ENCODE results near the gene PACRG.

PACRG gene

DNA sequence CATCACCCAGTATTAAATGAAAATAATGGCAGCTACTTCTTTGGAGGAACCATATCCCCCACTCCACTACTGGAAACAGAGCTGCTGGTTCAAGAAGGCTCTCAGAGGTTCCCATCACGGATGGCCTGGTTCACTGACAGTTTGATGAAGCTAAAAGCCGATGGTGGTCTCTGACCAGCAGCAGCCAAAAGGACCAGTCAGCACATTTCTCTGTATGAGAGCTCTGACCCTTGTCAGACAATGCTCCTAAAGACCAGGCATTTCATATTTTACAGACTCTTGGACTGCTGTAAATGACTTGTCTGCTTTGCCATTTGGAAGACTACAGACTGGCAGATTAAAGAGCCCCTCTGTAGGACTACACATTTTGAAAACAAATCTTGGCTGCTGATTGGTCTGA lies 16.8 kb upstream of the PACRG start:
- DNase-seq, result no peak

GRCh38 chr6:162711376-162711775 lies 16.4 kb upstream of the PACRG start:
- DNase-seq, result no peak

GRCh38 chr6:162712694-162713093 lies 15.1 kb upstream of the PACRG start:
- no peak for DNase-seq

GRCh38 chr6:162713974-162714780 lies 13.6 kb upstream of the PACRG start:
- no peak for DNase-seq

GRCh38 chr6:162715601-162716000 lies 12.2 kb upstream of the PACRG start:
- DNase-seq, result no peak

- DNase-seq, result no peak
Measured at GRCh38 chr6:162719528-162719927, 8.2 kb upstream of the PACRG start.

DNA sequence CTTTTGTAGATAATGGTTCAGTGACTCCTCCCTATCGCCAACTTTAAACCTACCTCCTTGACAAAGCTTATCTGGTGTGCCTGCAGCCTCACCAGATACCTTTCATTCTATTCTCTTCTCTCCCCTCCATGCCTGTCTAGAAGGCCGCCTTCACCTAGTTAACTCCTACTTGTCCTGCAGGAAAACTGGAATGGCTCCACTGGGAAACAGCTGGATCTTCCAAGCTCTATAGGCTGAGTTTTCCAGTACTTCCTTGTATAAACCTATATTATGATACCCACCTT lies 6.4 kb upstream of the PACRG start:
- no peak for DNase-seq

- no peak for DNase-seq
Measured at GRCh38 chr6:162722226-162722625, 5.5 kb upstream of the PACRG start.

DNA sequence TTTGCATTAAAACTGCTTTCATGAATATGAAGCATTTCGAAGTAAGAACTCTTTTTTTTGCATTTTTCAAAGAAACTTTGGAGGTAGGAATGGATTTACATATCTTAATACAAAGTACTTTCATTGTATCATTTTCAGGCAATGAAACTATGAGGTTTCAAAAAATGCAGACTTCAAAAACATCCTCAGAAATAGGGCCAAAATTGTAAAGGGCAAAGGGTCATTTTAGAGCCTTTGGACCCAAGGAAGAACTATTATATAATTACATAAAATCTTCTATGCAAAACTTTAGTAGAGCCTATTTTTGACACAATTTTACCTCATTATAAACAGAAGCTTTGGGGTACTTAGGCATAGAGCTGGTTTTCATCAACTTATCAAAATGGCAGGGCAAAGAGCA lies 5.1 kb upstream of the PACRG start:
- no peak for DNase-seq

- DNase-seq, result no peak
Measured at GRCh38 chr6:162726947-162727321, 840 bp upstream of the PACRG start.

GRCh38 chr6:162728197-162728596 lies 423 bp downstream of the PACRG start:
- DNase-seq, result no peak

DNA sequence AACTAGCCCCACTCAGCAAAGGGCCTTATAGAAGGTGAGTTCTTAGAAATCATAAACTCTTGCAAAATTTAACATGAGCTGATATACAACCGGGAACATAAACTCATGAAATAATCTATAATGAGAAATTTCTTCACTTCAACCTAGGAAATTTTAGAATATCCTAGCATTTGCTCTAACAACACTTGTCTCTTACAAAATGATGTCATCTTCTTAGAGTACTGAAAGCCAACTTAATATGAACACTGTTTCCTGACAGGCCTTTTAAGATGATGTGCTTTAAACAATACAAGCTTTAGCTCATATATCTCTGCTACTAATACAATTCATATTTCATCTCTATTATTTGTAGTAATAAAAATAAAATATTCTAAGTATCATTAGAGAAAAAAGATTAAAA lies 932 bp downstream of the PACRG start:
- no peak for DNase-seq

DNA sequence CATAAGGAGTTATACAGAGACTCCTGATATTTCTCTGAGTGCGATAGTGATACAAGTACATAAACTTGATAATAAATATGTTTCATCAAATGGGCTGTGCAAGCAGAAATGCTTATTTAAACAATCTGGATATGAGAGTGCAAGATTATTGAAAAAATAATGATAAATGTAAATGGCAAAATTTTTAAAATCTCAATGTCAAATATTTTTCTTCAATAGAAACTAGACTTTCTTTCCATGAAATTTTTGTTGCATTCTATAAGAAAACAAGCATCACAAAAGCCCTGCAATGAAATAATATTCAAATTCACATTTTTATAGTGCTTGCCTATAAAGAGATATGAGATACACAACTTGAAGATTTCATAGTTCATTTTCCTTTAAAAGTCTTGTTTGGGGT lies 2.7 kb downstream of the PACRG start:
- DNase-seq, result no peak

GRCh38 chr6:162733489-162733888 lies 5.7 kb downstream of the PACRG start:
- DNase-seq, result no peak

- DNase-seq, result no peak
Measured at GRCh38 chr6:162736961-162737360, 9.2 kb downstream of the PACRG start.

GRCh38 chr6:162750776-162751175 lies 23.0 kb downstream of the PACRG start:
- no peak for DNase-seq

DNA sequence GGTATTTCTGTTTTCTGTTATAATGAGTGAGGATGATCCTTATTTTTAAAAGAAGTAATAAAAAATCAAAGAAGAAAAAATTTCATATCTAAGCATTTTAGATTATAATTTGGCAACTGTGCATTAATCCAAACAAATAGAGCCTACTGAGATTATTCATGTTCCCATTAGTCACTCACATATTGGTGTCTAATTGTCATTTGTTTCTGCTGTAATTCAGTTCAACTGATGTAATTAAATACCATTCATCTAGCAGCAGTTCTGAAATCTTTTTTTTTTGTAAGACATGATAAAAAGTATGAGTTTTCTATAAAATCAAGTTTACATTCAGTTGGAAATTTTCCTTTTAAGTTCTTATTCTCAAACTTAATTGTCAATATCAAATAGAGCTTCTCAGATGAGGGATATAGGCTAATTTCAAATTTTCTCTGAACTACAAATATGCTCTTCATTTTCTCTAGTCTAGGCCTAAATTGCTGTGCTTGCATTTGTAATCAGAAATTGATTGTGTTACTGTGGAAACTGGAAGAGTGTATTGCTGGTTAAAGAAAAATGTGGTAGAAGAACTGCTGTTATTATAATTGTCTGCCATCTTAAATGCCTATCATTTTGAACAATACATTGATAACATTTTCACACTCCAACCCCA lies 23.6 kb downstream of the PACRG start:
- DNase-seq, result no peak

DNA sequence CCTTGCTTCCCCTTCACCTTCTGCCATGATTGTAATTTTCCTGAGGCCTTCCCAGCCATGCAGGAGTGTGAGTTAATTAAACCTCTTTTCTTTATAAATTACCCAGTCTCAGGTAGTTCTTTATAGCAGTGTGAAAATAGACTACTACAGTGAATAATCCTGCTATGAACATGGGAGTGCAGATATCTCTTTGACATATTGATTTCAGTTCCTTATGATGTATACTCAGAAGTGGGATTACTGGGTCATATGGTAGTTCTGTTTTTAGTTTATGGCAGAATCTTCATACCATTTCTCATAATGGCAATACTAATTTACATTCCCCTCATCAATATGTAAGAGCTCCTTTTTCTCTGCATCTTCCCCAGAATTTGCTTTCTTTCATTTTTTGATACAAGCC lies 26.0 kb downstream of the PACRG start:
- DNase-seq, result no peak

DNA sequence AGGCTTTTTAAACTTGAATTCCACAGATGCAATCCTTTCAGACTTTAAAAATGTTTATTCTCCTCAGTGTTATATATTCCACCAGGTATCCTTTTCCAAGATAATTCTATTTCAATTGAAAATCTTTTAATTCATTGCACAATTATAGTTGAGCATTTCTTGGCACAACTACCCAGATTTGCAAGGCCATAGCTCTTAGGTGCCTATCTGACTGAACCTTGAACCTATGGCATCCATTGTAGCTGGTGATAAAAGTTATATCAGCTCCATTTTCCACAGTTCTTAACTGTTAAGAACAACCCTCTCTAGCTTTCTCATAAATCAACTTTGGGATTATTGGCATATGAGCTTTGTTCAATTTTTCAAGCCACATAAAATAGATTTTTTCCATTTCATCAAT lies 42.4 kb downstream of the PACRG start:
- no peak for DNase-seq

GRCh38 chr6:162770955-162771354 lies 43.2 kb downstream of the PACRG start:
- DNase-seq, result no peak

DNA sequence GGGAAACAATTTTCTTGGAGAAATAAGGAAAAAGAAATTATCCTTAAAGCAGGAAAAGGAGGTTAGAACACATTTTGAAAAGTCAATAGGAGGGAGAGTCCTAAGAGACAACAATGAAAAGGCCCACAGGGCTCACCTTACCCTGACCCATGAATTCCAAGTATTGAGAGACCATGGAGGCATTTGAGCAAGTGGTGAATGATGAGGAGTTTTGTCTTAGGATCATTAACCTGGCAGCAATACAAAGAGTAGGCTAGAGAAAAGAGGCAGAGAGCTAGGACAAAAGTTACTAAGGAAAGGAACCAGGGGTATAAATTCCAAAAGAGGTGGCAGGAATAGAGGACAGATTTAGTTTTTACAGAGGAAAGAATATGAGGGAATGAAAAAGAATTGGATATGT lies 44.7 kb downstream of the PACRG start:
- DNase-seq, result no peak

GRCh38 chr6:162773996-162774395 lies 46.2 kb downstream of the PACRG start:
- DNase-seq, result no peak

GRCh38 chr6:162777091-162777490 lies 49.3 kb downstream of the PACRG start:
- no peak for DNase-seq

DNA sequence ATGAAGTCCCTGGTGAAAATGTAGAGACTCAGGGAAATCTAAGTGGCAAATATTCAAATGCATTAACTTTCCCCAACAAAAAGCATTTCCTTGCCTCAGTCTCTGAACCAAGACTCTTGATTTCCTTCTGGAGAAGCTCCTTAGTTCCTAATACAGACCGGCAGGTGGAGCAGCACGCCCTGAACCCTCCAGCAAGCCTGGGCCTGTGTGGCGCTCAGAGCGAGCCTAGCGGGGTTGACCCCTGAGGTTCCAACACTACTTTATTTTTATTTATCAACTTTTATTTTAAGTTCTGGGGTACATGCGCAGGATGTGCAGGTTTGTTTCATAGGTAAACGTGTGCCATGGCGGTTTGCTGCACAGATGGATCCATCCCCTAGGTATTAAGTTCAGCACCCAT lies 50.8 kb downstream of the PACRG start:
- no peak for DNase-seq

DNA sequence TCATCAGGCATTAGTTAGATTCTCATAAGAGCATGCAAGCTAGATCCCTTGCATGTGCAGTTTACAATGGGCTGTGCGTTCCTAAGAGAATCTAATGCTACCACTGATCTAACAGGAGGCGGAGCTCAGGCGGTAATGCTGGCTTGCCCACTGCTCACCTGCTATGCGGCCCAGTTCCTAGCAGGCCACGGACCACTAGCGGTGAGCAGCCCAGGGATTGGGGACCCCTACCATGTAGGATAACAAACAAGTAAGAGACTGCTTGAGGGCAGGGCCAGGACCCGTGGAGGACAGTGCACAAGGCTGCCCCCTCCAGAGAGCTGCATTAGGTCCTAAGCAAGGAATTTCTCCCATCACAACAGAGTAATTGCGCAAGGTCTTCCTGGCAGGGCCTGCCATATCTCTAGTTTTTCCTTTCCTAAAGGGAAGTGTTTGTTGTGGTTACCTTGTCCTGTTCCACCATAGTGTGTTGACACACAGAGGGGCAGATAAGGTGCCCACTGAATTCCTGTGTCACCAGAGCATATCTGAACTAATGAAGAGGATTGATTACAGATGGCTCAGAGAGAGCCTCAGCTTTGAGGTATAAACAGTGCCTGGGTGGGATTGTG lies 58.0 kb downstream of the PACRG start:
- no peak for DNase-seq

Measured in HCEC 1CT (cell line).